LNCaP clone FGC (cell line): ENCODE data around the gene TRAF3IP3.
A peak's percentile ranks its signal among the peaks of the same experiment; 100 is the strongest.

ENCODE experiments used
- DNase-seq: peaks from one replicate; pipeline ENCODE4 v3.0.0-alpha.2; 2011; ENCODE audit warnings: low read depth
- H3K4me3 ChIP-seq: 2 replicates; pipeline ENCODE4 v1.5.1; 2011; ENCODE audit warnings: mild to moderate bottlenecking, low read depth, low read length, control low read depth
- TF ChIP-seq, protein P1 (sequence below): IDR thresholded peaks from 2 replicates; pipeline ENCODE4 v1.5.1; 2012; ENCODE audit warnings: mild to moderate bottlenecking; ENCODE audit not compliant: control insufficient read depth, insufficient read depth; ENCODE audit errors: extremely low read depth

The TRAF3IP3 gene

DNA sequence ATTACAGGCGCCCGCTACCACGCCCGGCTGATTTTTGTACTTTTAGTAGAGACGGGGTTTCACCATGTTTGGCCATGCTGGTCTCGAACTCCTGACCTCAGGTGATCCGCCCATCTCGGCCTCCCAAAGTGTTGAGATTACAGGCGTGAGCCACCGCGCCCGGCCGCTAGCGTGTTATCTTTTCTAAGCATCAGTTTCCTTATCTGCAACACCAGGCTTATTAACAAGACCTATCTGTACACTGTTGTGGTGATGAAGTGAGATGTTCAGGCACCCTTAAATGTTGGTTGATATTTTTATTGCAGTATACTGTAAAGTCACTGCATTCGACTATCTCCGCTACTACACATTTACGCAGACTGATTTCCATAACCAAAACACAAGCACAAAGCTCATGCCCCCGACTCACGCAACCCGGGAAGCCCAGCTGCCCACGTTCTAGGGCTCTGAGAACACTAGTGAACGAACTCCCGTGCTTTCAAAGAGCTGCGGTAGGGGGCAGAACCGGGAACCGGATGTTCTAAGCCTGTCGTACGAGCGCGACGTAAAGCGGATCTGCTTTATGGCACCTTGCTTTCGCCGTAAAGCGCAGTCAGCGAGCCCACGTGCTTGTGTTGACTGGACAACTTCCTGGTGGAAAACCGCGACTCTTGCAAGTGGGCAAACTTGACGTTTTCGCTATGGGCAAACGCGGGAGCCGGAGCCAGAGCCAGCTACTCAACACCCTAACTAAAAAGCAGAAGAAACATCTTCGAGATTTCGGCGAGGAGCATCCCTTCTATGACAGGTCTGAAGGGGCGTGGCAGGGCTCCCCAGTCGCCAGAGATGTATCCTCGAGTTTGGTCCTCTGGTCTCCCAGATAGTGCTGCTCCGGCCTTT is 71.8 kb downstream of the TRAF3IP3 start, which contains the start of gene UTP25:
UTP25 (plus strand) TSS at position 589 of the 879 bp plus-strand sequence; CDS start at position 681, 92 bp downstream.
- H3K4me3 ChIP-seq = peak within 1 kb of the TSS; percentile 86
- TF ChIP-seq, protein P1, sequence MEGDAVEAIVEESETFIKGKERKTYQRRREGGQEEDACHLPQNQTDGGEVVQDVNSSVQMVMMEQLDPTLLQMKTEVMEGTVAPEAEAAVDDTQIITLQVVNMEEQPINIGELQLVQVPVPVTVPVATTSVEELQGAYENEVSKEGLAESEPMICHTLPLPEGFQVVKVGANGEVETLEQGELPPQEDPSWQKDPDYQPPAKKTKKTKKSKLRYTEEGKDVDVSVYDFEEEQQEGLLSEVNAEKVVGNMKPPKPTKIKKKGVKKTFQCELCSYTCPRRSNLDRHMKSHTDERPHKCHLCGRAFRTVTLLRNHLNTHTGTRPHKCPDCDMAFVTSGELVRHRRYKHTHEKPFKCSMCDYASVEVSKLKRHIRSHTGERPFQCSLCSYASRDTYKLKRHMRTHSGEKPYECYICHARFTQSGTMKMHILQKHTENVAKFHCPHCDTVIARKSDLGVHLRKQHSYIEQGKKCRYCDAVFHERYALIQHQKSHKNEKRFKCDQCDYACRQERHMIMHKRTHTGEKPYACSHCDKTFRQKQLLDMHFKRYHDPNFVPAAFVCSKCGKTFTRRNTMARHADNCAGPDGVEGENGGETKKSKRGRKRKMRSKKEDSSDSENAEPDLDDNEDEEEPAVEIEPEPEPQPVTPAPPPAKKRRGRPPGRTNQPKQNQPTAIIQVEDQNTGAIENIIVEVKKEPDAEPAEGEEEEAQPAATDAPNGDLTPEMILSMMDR = peak; percentile 70
- DNase-seq = peak; percentile 93

DNA sequence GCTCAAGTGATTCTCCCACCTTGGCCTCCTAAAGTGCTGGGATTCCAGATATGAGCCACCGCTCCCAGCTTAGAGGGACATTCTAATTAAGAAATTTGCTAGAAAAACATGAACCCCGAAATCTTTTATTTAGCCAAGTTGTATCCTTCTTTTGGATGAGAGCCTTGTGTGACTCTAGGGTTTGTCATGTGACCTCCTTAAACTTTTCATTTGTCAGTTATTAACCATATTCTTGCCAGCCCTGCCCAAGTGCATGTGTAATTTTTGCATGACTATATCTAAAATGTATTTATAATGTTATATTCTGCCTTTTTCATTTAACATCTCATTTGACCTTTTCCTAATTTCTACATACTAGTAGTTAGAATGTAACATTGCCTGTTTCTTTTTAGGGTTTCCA is 73.9 kb downstream of the TRAF3IP3 start:
- no peak for DNase-seq
- no peak overlapping the region for H3K4me3 ChIP-seq
- TF ChIP-seq, protein P1 = no peak

DNA sequence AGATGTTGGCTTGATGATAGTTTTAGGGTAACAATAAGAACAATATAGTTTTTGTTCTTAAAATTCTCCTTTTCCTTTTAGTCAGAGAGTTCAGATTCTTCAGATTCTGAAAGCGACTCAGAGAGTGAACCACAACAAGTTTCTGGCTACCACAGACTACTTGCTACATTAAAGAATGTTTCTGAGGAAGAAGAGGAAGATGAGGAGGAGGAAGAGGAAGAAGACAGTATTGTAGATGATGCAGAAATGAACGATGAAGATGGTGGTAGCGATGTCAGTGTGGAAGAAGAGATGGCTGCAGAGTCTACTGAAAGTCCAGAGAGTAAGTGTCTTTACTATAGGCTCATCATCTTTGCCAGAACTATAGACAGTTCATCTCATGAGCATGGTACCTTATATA is 74.9 kb downstream of the TRAF3IP3 start:
- TF ChIP-seq, protein P1 = no peak
- no peak overlapping the region for H3K4me3 ChIP-seq
- DNase-seq = no peak

DNA sequence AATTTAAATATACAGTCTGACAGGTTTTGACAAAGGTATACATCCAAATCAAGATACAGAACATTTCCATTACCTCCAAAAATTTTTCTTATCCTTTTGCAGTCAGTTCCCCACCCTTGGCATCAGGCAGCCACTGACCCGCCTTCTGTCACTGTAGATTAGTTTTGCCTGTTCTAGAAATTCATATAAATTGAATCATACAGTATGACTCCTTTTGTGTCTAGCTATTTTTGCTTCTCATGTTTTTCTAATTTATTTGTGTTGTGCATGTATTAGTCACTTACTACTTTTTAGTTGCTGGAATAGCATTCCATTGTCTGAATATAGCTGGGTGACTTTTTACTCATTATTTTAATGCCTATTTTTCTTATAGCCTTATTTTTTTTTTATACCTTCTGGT is 75.8 kb downstream of the TRAF3IP3 start:
- no peak overlapping the region for H3K4me3 ChIP-seq
- no peak for DNase-seq
- TF ChIP-seq, protein P1 = no peak
